ENCODE results near the gene ACVR1C. TPM values are rescaled to one million over a fixed set of nuclear protein-coding genes. Genes with fewer than 3 reads are reported as not detected.

Gene ACVR1C
- total RNA-seq, 4 donors from 2014 or later = 0.08 to 1.2 (median 0.69) TPM

DNA sequence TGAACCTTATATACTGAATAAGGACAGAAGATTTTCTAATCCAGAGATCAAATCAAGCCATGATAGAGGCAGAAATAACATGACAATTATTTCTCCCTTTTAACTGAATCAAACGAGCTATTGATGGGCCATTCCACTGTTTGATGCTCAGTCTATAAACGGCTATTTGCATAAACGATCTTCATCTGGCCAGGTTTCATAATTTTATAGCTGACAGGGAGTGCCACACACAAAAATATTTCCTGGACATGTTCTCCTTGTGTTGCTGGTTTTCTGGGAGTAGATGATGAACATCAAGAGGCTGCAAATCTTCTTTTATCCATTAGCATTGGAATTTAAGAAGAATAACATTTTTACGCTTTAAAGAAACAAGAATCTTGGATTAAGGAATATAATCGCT is 63.1 kb downstream of the ACVR1C start:
- no peaks in the 10 kb centered on the region for H3K4me1 ChIP-seq
- WGBS, 2 donors (ENCODE audit: low coverage in 1 of 2) = 79 to 82% methylated on average over 5 of the region's 5 CpGs
- TF ChIP-seq, protein P1, sequence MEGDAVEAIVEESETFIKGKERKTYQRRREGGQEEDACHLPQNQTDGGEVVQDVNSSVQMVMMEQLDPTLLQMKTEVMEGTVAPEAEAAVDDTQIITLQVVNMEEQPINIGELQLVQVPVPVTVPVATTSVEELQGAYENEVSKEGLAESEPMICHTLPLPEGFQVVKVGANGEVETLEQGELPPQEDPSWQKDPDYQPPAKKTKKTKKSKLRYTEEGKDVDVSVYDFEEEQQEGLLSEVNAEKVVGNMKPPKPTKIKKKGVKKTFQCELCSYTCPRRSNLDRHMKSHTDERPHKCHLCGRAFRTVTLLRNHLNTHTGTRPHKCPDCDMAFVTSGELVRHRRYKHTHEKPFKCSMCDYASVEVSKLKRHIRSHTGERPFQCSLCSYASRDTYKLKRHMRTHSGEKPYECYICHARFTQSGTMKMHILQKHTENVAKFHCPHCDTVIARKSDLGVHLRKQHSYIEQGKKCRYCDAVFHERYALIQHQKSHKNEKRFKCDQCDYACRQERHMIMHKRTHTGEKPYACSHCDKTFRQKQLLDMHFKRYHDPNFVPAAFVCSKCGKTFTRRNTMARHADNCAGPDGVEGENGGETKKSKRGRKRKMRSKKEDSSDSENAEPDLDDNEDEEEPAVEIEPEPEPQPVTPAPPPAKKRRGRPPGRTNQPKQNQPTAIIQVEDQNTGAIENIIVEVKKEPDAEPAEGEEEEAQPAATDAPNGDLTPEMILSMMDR (IDR thresholded peaks at IDR 0.05) = no peak
- TF ChIP-seq POLR2AphosphoS5 (IDR thresholded peaks at IDR 0.05) (no peak), EP300 (IDR thresholded peaks at IDR 0.05) (no peak), POLR2A (IDR thresholded peaks at IDR 0.05) (no peak)
- no peak overlapping the region for H3K27ac ChIP-seq
- ATAC-seq = no peak
- no peak overlapping the region for H3K4me3 ChIP-seq
- H3K9me3 ChIP-seq = peaks cover 0 to 12% (median 0%) of the 10 kb centered on the region in 3 donors
- no peaks in the 10 kb centered on the region for H3K27me3 ChIP-seq
- no peaks in the 10 kb centered on the region for H3K36me3 ChIP-seq

DNA sequence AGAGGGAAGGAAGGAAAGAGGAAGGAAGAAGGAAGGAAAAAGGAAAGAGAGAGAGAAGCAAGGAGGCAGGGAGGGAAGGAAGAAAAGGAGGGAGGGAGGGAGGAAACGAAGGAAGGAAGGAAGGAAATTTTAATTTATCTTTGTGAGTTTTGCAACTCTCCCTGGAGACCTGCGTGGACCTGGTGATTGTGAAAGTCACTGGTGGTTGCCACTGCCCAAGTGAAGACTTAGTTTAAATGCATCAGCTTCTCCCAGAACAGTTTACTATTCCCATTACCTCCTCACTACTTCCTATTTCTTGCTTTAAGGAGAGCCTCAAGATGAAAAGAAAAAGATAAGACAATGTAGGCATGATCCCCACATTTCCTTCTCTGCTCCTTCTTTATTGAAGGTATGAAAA is 68.8 kb downstream of the ACVR1C start:
- peaks cover 0 to 12% (median 0%) of the 10 kb centered on the region in 3 donors for H3K9me3 ChIP-seq
- no peak overlapping the region for H3K27ac ChIP-seq
- no peaks in the 10 kb centered on the region for H3K4me1 ChIP-seq
- H3K27me3 ChIP-seq = no peaks in the 10 kb centered on the region
- TF ChIP-seq, protein P1 (IDR thresholded peaks at IDR 0.05) = no peak
- TF ChIP-seq EP300 (IDR thresholded peaks at IDR 0.05) (no peak), POLR2AphosphoS5 (IDR thresholded peaks at IDR 0.05) (no peak), POLR2A (IDR thresholded peaks at IDR 0.05) (no peak)
- H3K36me3 ChIP-seq = no peaks in the 10 kb centered on the region
- WGBS, 2 donors (ENCODE audit: low coverage in 1 of 2) = 44 to 72% methylated on average over 2 of the region's 2 CpGs
- no peak overlapping the region for H3K4me3 ChIP-seq
- no peak for ATAC-seq

DNA sequence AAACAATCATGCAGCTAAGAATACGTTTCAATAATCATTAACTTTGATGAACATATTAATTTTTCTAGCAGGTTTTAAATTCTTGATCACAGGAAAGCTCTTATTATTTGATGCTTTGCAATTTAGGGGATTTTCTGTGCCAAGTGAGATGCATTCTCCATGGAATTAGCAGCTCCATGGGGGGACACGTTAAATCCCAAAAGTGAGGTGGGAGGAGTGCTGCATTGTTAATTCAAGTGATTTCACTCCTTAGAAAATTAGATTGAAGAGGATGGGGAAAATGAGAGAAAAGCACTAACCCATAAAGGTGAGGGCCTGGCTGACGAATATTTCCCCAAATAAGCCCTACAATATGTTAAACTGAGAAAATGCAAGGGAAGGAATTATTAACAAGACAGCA is 69.2 kb downstream of the ACVR1C start:
- no peaks in the 10 kb centered on the region for H3K36me3 ChIP-seq
- H3K27ac ChIP-seq = no peak overlapping the region
- H3K4me1 ChIP-seq = no peaks in the 10 kb centered on the region
- H3K4me3 ChIP-seq = no peak overlapping the region
- 19 to 50% methylated on average over 1 to 3 of the region's 3 CpGs for WGBS, 2 donors (ENCODE audit: low coverage in 1 of 2)
- H3K27me3 ChIP-seq = no peaks in the 10 kb centered on the region
- ATAC-seq = no peak
- peaks cover 0 to 12% (median 0%) of the 10 kb centered on the region in 3 donors for H3K9me3 ChIP-seq
- no peak for TF ChIP-seq POLR2A (IDR thresholded peaks at IDR 0.05)
- TF ChIP-seq, protein P1 (IDR thresholded peaks at IDR 0.05) = no peak
- TF ChIP-seq POLR2AphosphoS5 (IDR thresholded peaks at IDR 0.05) = no peak
- no peak for TF ChIP-seq EP300 (IDR thresholded peaks at IDR 0.05)

DNA sequence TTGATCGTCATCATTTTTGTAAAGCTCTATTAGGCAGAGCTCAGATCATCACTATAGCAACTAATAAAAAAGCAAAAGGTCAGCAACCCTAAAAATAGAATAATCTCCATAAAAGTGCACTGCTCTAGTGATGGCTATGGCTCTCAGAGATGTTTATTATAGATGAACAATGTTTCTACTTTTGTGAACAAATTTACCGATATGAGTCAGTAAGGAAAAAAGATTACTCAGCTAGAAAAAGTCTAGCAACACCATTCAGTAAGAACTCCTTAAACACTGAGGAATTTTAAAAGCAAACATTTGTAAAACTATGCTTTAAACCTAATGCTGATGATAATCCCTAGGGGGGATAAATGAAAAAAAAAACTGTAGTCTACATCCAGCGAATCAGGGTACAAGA is 69.6 kb downstream of the ACVR1C start:
- Histone ChIP-seq H3K27me3 (no peaks in the 10 kb centered on the region), H3K4me3 (no peak overlapping the region), H3K4me1 (no peaks in the 10 kb centered on the region), H3K27ac (no peak overlapping the region), H3K36me3 (no peaks in the 10 kb centered on the region), H3K9me3 (peaks cover 0 to 12% (median 0%) of the 10 kb centered on the region in 3 donors)
- no peak for TF ChIP-seq EP300 (IDR thresholded peaks at IDR 0.05)
- TF ChIP-seq POLR2AphosphoS5 (IDR thresholded peaks at IDR 0.05) = no peak
- no peak for TF ChIP-seq POLR2A (IDR thresholded peaks at IDR 0.05)
- TF ChIP-seq, protein P1 (IDR thresholded peaks at IDR 0.05) = no peak
- ATAC-seq = no peak
- WGBS, 2 donors (ENCODE audit: low coverage in 1 of 2) = 44 to 65% methylated on average over 3 of the region's 3 CpGs

DNA sequence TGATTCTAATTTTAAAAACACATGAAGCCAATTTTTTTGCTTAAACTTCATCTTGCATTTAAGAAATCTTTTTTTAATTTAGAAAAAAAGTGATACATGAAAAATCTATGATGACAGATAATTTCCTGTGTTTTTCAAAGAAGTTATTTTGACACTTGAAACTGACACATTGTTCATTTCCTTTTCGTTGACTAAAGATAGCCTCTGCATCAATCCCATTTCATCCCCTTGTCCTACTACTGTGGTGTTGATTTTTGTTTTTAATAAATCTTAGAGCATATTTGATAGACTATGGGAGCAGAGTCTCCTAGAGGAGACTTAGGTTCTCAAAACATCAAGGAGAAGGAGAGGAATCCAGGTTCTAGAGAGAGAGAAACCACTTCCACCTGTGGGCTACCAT is 70.9 kb downstream of the ACVR1C start:
- H3K4me1 ChIP-seq = no peaks in the 10 kb centered on the region
- H3K27me3 ChIP-seq = no peaks in the 10 kb centered on the region
- no peaks in the 10 kb centered on the region for H3K9me3 ChIP-seq
- no peak overlapping the region for H3K27ac ChIP-seq
- no peaks in the 10 kb centered on the region for H3K36me3 ChIP-seq
- no peak for TF ChIP-seq EP300 (IDR thresholded peaks at IDR 0.05)
- no peak for TF ChIP-seq POLR2A (IDR thresholded peaks at IDR 0.05)
- no peak for TF ChIP-seq POLR2AphosphoS5 (IDR thresholded peaks at IDR 0.05)
- TF ChIP-seq, protein P1 (IDR thresholded peaks at IDR 0.05) = no peak
- no peak overlapping the region for H3K4me3 ChIP-seq
- WGBS, 2 donors (ENCODE audit: low coverage in 1 of 2) = 58 to 62% methylated on average over 1 of the region's 1 CpG
- no peak for ATAC-seq
